ENCODE data around the gene C20orf144. TPM values are rescaled to one million over a fixed set of nuclear protein-coding genes. Genes with fewer than 3 reads are reported as not detected.

Gene C20orf144
- total and polyA plus RNA-seq, 9 donors = 0.05 to 0.46 TPM; not detected in 7

GRCh38 chr20:33680686-33681085 lies 18.6 kb downstream of the C20orf144 start:
- intact Hi-C loops (cut with DNase I) = no loop called here
- Histone ChIP-seq H3K27me3 (no peaks in the 10 kb centered on the region), H3K36me3 (no peaks in the 10 kb centered on the region), H3K9me3 (no peaks in the 10 kb centered on the region), H3K4me3 (no peak overlapping the region), H3K27ac (peak overlapping the region in 1 of 2 donors; percentile 93), H3K4me1 (ENCODE audit: insufficient read depth) (peaks cover 47% of the 10 kb centered on the region)
- no peak for TF ChIP-seq POLR2A (IDR thresholded peaks at IDR 0.05)
- no peak for TF ChIP-seq EP300 (IDR thresholded peaks at IDR 0.05)
- TF ChIP-seq, protein P1, sequence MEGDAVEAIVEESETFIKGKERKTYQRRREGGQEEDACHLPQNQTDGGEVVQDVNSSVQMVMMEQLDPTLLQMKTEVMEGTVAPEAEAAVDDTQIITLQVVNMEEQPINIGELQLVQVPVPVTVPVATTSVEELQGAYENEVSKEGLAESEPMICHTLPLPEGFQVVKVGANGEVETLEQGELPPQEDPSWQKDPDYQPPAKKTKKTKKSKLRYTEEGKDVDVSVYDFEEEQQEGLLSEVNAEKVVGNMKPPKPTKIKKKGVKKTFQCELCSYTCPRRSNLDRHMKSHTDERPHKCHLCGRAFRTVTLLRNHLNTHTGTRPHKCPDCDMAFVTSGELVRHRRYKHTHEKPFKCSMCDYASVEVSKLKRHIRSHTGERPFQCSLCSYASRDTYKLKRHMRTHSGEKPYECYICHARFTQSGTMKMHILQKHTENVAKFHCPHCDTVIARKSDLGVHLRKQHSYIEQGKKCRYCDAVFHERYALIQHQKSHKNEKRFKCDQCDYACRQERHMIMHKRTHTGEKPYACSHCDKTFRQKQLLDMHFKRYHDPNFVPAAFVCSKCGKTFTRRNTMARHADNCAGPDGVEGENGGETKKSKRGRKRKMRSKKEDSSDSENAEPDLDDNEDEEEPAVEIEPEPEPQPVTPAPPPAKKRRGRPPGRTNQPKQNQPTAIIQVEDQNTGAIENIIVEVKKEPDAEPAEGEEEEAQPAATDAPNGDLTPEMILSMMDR (IDR thresholded peaks at IDR 0.05) = no peak
- DNase-seq = no peak
- 40 to 59% (median 50%) methylated on average over 2 of the region's 2 CpGs for WGBS, 3 donors

GRCh38 chr20:33681288-33681687 lies 19.2 kb downstream of the C20orf144 start:
- no peak for DNase-seq
- TF ChIP-seq POLR2A (IDR thresholded peaks at IDR 0.05) = no peak
- TF ChIP-seq, protein P1 (IDR thresholded peaks at IDR 0.05) = no peak
- no peak for TF ChIP-seq EP300 (IDR thresholded peaks at IDR 0.05)
- intact Hi-C loops (cut with DNase I) = no loop called here
- no peaks in the 10 kb centered on the region for H3K9me3 ChIP-seq
- H3K4me3 ChIP-seq = no peak overlapping the region
- no peaks in the 10 kb centered on the region for H3K27me3 ChIP-seq
- peaks cover 41% of the 10 kb centered on the region for H3K4me1 ChIP-seq (ENCODE audit: insufficient read depth)
- WGBS, 3 donors = 69 to 84% (median 78%) methylated on average over 5 of the region's 5 CpGs
- H3K27ac ChIP-seq = peak overlapping the region in 1 of 2 donors; percentile 93
- H3K36me3 ChIP-seq = no peaks in the 10 kb centered on the region

GRCh38 chr20:33681728-33682353 lies 19.7 kb downstream of the C20orf144 start:
- Histone ChIP-seq H3K27ac (no peak overlapping the region), H3K4me3 (no peak overlapping the region), H3K4me1 (ENCODE audit: insufficient read depth) (peaks cover 35% of the 10 kb centered on the region), H3K36me3 (no peaks in the 10 kb centered on the region), H3K9me3 (no peaks in the 10 kb centered on the region), H3K27me3 (no peaks in the 10 kb centered on the region)
- intact Hi-C loops (cut with DNase I) = no loop called here
- DNase-seq = no peak
- TF ChIP-seq POLR2A (IDR thresholded peaks at IDR 0.05) (no peak), EP300 (IDR thresholded peaks at IDR 0.05) (no peak)
- TF ChIP-seq, protein P1 (IDR thresholded peaks at IDR 0.05) = no peak
- WGBS, 3 donors = 87 to 90% (median 89%) methylated on average over 9 of the region's 9 CpGs

DNA sequence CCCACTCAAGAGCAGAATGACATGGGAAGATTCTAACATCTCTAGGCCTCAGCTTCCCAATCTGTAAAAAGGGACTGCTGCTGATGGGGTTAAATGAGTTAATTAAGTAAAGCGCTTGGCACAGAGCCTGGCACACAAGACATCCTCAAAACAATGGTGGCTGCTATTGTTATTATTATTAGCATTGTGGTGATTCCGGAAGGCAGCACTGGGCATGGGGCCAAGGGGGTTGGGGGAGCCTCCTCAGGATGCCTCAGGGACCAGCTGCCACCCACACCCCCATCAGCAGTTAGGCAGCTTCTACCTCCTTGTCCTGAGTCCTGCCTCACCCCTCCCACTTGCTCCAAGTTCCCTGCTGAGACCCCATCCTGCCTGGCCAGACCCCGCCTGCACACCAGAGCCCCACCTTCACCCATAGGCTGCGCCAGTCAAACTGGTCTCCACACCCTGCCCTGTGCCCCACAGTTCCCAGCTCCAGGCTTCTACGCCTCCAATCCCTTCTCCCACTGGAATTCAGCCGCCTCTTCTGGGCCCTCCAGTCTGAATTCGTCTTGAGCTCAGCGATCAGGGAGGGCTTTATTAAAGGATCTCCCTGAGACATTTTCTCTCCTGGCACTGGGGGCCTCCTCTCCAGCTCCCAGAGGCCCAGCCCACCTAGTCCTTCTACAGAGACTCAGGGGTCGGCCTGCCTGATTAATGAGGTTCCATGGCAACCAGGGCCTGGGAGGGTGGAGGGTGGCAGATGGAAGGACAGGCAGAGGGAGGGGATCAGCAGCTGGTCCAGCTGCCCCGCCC lies 22.6 kb downstream of the C20orf144 start:
- no peak overlapping the region for H3K4me3 ChIP-seq
- no peaks in the 10 kb centered on the region for H3K36me3 ChIP-seq
- DNase-seq = peak in 3 of 5 donors; percentile 40 to 60 (median 50)
- H3K27me3 ChIP-seq = no peaks in the 10 kb centered on the region
- no peaks in the 10 kb centered on the region for H3K9me3 ChIP-seq
- H3K27ac ChIP-seq = no peak overlapping the region
- WGBS, 3 donors = 35 to 48% (median 46%) methylated on average over 9 to 10 of the region's 10 CpGs
- intact Hi-C loops (cut with DNase I) = no loop called here
- TF ChIP-seq, protein P1 (IDR thresholded peaks at IDR 0.05) = no peak
- TF ChIP-seq POLR2A (IDR thresholded peaks at IDR 0.05) = no peak
- no peak for TF ChIP-seq EP300 (IDR thresholded peaks at IDR 0.05)
- peaks cover 27% of the 10 kb centered on the region for H3K4me1 ChIP-seq (ENCODE audit: insufficient read depth)
